Measurements from ENCODE around the gene GID4. TPM values are rescaled to one million over a fixed set of nuclear protein-coding genes. Genes with fewer than 3 reads are reported as not detected.

Gene GID4
- total RNA-seq, 3 donors from 2014 or later = 7.6 to 8.4 (median 8.3) TPM

- peaks cover 16% of the 10 kb centered on the region for H3K4me1 Mint-ChIP-seq (ENCODE audit: low read depth)
- H3K4me3 Mint-ChIP-seq = no peak overlapping the region
- DNase-seq (no peak), ATAC-seq (no peak)
- peaks cover 4% of the 10 kb centered on the region for H3K27me3 Mint-ChIP-seq (ENCODE audit: low read depth)
- H3K36me3 Mint-ChIP-seq (ENCODE audit: insufficient read depth) = no peaks in the 10 kb centered on the region
- no peaks in the 10 kb centered on the region for H3K9me3 Mint-ChIP-seq
Measured at GRCh38 chr17:18084256-18084655, 45.0 kb downstream of the GID4 start.

- no peaks in the 10 kb centered on the region for H3K9me3 Mint-ChIP-seq
- DNase-seq = peak; percentile 86
- peaks cover 26% of the 10 kb centered on the region for H3K4me1 Mint-ChIP-seq (ENCODE audit: low read depth)
- H3K36me3 Mint-ChIP-seq (ENCODE audit: insufficient read depth) = peaks cover 13% of the 10 kb centered on the region
- ATAC-seq = peak; percentile 96
- H3K4me3 Mint-ChIP-seq = peak within 1 kb of the TSS; percentile 99
- no peaks in the 10 kb centered on the region for H3K27me3 Mint-ChIP-seq (ENCODE audit: low read depth)
Measured at GRCh38 chr17:18087610-18088491, 48.6 kb downstream of the GID4 start, which contains the start of gene DRG2. Gene DRG2 (plus strand): TSS chr17:18087948. CDS start chr17:18088024, 76 bp downstream.

- peaks cover 22% of the 10 kb centered on the region for H3K36me3 Mint-ChIP-seq (ENCODE audit: insufficient read depth)
- no peak for ATAC-seq
- H3K4me3 Mint-ChIP-seq = peak overlapping the region; percentile 99
- no peak for DNase-seq
- no peaks in the 10 kb centered on the region for H3K27me3 Mint-ChIP-seq (ENCODE audit: low read depth)
- peaks cover 30% of the 10 kb centered on the region for H3K4me1 Mint-ChIP-seq (ENCODE audit: low read depth)
- H3K9me3 Mint-ChIP-seq = no peaks in the 10 kb centered on the region
Measured at GRCh38 chr17:18089613-18090012, 50.4 kb downstream of the GID4 start.

- Mint-ChIP-seq H3K27me3 (ENCODE audit: low read depth) (no peaks in the 10 kb centered on the region), H3K4me1 (ENCODE audit: low read depth) (peaks cover 25% of the 10 kb centered on the region), H3K9me3 (no peaks in the 10 kb centered on the region), H3K4me3 (no peak overlapping the region), H3K36me3 (ENCODE audit: insufficient read depth) (peaks cover 36% of the 10 kb centered on the region)
- DNase-seq = no peak
- peak in 1 of 2 donors; percentile 30 for ATAC-seq
Measured at GRCh38 chr17:18093616-18094408, 54.6 kb downstream of the GID4 start.

- no peaks in the 10 kb centered on the region for H3K9me3 Mint-ChIP-seq
- H3K4me3 Mint-ChIP-seq = no peak overlapping the region
- no peak for ATAC-seq
- H3K36me3 Mint-ChIP-seq (ENCODE audit: insufficient read depth) = peaks cover 36% of the 10 kb centered on the region
- DNase-seq = no peak
- H3K27me3 Mint-ChIP-seq (ENCODE audit: low read depth) = no peaks in the 10 kb centered on the region
- H3K4me1 Mint-ChIP-seq (ENCODE audit: low read depth) = peaks cover 19% of the 10 kb centered on the region
Measured at GRCh38 chr17:18094409-18094807, 55.2 kb downstream of the GID4 start.

- Mint-ChIP-seq H3K27me3 (ENCODE audit: low read depth) (no peaks in the 10 kb centered on the region), H3K4me3 (no peak overlapping the region), H3K4me1 (ENCODE audit: low read depth) (peaks cover 6% of the 10 kb centered on the region), H3K36me3 (ENCODE audit: insufficient read depth) (peaks cover 20% of the 10 kb centered on the region), H3K9me3 (no peaks in the 10 kb centered on the region)
- ATAC-seq (no peak), DNase-seq (no peak)
Measured at GRCh38 chr17:18099516-18099915, 60.3 kb downstream of the GID4 start.

- Mint-ChIP-seq H3K4me1 (ENCODE audit: low read depth) (peaks cover 6% of the 10 kb centered on the region), H3K36me3 (ENCODE audit: insufficient read depth) (peaks cover 17% of the 10 kb centered on the region), H3K4me3 (no peak overlapping the region), H3K27me3 (ENCODE audit: low read depth) (no peaks in the 10 kb centered on the region), H3K9me3 (no peaks in the 10 kb centered on the region)
- ATAC-seq (no peak), DNase-seq (no peak)
Measured at GRCh38 chr17:18100616-18101015, 61.4 kb downstream of the GID4 start.

- no peaks in the 10 kb centered on the region for H3K27me3 Mint-ChIP-seq (ENCODE audit: low read depth)
- no peak overlapping the region for H3K4me3 Mint-ChIP-seq
- H3K4me1 Mint-ChIP-seq (ENCODE audit: low read depth) = no peaks in the 10 kb centered on the region
- no peak for DNase-seq
- H3K36me3 Mint-ChIP-seq (ENCODE audit: insufficient read depth) = peaks cover 6% of the 10 kb centered on the region
- no peaks in the 10 kb centered on the region for H3K9me3 Mint-ChIP-seq
- no peak for ATAC-seq
Measured at GRCh38 chr17:18101828-18102227, 62.6 kb downstream of the GID4 start.

GRCh38 chr17:18102640-18103039 is 63.4 kb downstream of the GID4 start:
- no peaks in the 10 kb centered on the region for H3K27me3 Mint-ChIP-seq (ENCODE audit: low read depth)
- H3K36me3 Mint-ChIP-seq (ENCODE audit: insufficient read depth) = peaks cover 6% of the 10 kb centered on the region
- H3K4me3 Mint-ChIP-seq = no peak overlapping the region
- ATAC-seq (no peak), DNase-seq (no peak)
- H3K4me1 Mint-ChIP-seq (ENCODE audit: low read depth) = no peaks in the 10 kb centered on the region
- H3K9me3 Mint-ChIP-seq = no peaks in the 10 kb centered on the region

- Mint-ChIP-seq H3K4me1 (ENCODE audit: low read depth) (no peaks in the 10 kb centered on the region), H3K4me3 (no peak overlapping the region), H3K36me3 (ENCODE audit: insufficient read depth) (peaks cover 6% of the 10 kb centered on the region), H3K27me3 (ENCODE audit: low read depth) (no peaks in the 10 kb centered on the region), H3K9me3 (no peaks in the 10 kb centered on the region)
- no peak for ATAC-seq
- no peak for DNase-seq
Measured at GRCh38 chr17:18105027-18105426, 65.8 kb downstream of the GID4 start.

GRCh38 chr17:18105595-18105994 is 66.4 kb downstream of the GID4 start:
- H3K9me3 Mint-ChIP-seq = no peaks in the 10 kb centered on the region
- no peaks in the 10 kb centered on the region for H3K4me1 Mint-ChIP-seq (ENCODE audit: low read depth)
- ATAC-seq = no peak
- H3K4me3 Mint-ChIP-seq = no peak overlapping the region
- H3K36me3 Mint-ChIP-seq (ENCODE audit: insufficient read depth) = peaks cover 6% of the 10 kb centered on the region
- no peaks in the 10 kb centered on the region for H3K27me3 Mint-ChIP-seq (ENCODE audit: low read depth)
- no peak for DNase-seq

GRCh38 chr17:18106211-18106610 is 67.0 kb downstream of the GID4 start:
- Mint-ChIP-seq H3K9me3 (no peaks in the 10 kb centered on the region), H3K36me3 (ENCODE audit: insufficient read depth) (peaks cover 6% of the 10 kb centered on the region), H3K27me3 (ENCODE audit: low read depth) (no peaks in the 10 kb centered on the region), H3K4me3 (no peak overlapping the region), H3K4me1 (ENCODE audit: low read depth) (no peaks in the 10 kb centered on the region)
- ATAC-seq (no peak), DNase-seq (no peak)

GRCh38 chr17:18107061-18107790 is 68.0 kb downstream of the GID4 start:
- Mint-ChIP-seq H3K4me3 (no peak overlapping the region), H3K9me3 (no peaks in the 10 kb centered on the region), H3K4me1 (ENCODE audit: low read depth) (no peaks in the 10 kb centered on the region)

GRCh38 chr17:18107971-18108370 is 68.8 kb downstream of the GID4 start:
- H3K4me3 Mint-ChIP-seq = no peak overlapping the region
- DNase-seq = no peak
- no peaks in the 10 kb centered on the region for H3K36me3 Mint-ChIP-seq (ENCODE audit: insufficient read depth)
- no peaks in the 10 kb centered on the region for H3K27me3 Mint-ChIP-seq (ENCODE audit: low read depth)
- no peak for ATAC-seq
- H3K9me3 Mint-ChIP-seq = no peaks in the 10 kb centered on the region
- no peaks in the 10 kb centered on the region for H3K4me1 Mint-ChIP-seq (ENCODE audit: low read depth)

More at GRCh38 chr17:18107061-18107790, 68.0 kb downstream of the GID4 start:
- no peak for ATAC-seq
- no peaks in the 10 kb centered on the region for H3K36me3 Mint-ChIP-seq (ENCODE audit: insufficient read depth)
- no peak for DNase-seq
- no peaks in the 10 kb centered on the region for H3K27me3 Mint-ChIP-seq (ENCODE audit: low read depth)

Measured in activated T-cell treated with anti-CD3 and anti-CD28 coated beads, Interleukin-2, amount 50 U/mL, for 4 hours (primary cell).